Endothelial cell of umbilical vein (primary cell): Measurements from ENCODE around the gene C1QTNF2. TPM values are rescaled to one million over a fixed set of nuclear protein-coding genes. Genes with fewer than 3 reads are reported as not detected.

Experiments used
- BruUV-seq: library from RNA; stranded (reverse); fragments of 400-500 nt; replicated peaks from 2 replicates; lab custom pipeline; 2021; lab: Mats Ljungman, UMichigan
- CTCF ChIA-PET: fragments of 300-600, 350-600 bp; sonication (Branson Sonifier 250); formaldehyde crosslinking; loops from one replicate; lab custom pipeline; 2021; ENCODE audit warnings: antibody characterized with exemption, inconsistent platforms; lab: Charles Lee
- POLR2A ChIA-PET: fragments of 300-600, 350-600 bp; sonication (Branson Sonifier 250); formaldehyde crosslinking; loops from one replicate; lab custom pipeline; 2021; ENCODE audit warnings: antibody characterized with exemption, inconsistent platforms; lab: Charles Lee
- DNase-seq: peaks from one replicate; pipeline ENCODE4 v3.0.0-alpha.2; 2011; ENCODE audit warnings: low read depth, low spot score
- FAIRE-seq: peaks from 2 replicates; lab custom pipeline; 2011; peaks lifted over from hg19 to GRCh38; lab: Jason Lieb, UNC
- H2AFZ ChIP-seq: 2 replicates; pipeline ENCODE4 v1.6.0; 2012; ENCODE audit warnings: low read depth, low read length, control low read depth, inconsistent platforms
- H3K27ac ChIP-seq: 2 replicates; pipeline ENCODE4 v1.5.1; 2011; ENCODE audit warnings: low read depth, mild to moderate bottlenecking, control low read depth, low read length, moderate library complexity; ENCODE audit not compliant: insufficient read depth
- H3K27me3 ChIP-seq, 2 experiments: 2 replicates each; pipeline versions ENCODE4 v1.6.0 to v1.6.1; 2011; ENCODE audit warnings: low read length in 2 of 2, mixed read lengths in 1 of 2; ENCODE audit not compliant: control insufficient read depth in 2 of 2, insufficient read depth in 2 of 2
- H3K36me3 ChIP-seq, 2 experiments: 2 replicates in 1 of 2; 3 replicates in 1 of 2; pipeline ENCODE4 v1.5.1; 2011; ENCODE audit warnings: low read length in 2 of 2, mild to moderate bottlenecking in 1 of 2, moderate library complexity in 1 of 2; ENCODE audit not compliant: control insufficient read depth in 2 of 2, insufficient read depth in 2 of 2; ENCODE audit errors: extremely low read depth in 1 of 2
- H3K4me1 ChIP-seq: 3 replicates; pipeline ENCODE4 v1.5.1; 2011; ENCODE audit warnings: mild to moderate bottlenecking, low read length; ENCODE audit not compliant: control insufficient read depth, insufficient read depth; ENCODE audit errors: extremely low read depth
- H3K4me2 ChIP-seq: 2 replicates; pipeline ENCODE4 v1.6.1; 2011; ENCODE audit warnings: low read length, control low read depth, mixed read lengths; ENCODE audit not compliant: insufficient read depth
- H3K4me3 ChIP-seq, 3 experiments: fragments of 200-600 bp in 1 of 3; sonication (generic), shearing (Covaris generic) in 1 of 3; replicated peaks in 1 of 3; 2 replicates each; pipeline ENCODE4 v1.5.1; 2011 to 2016; ENCODE audit warnings: control low read depth in 3 of 3, low read length in 3 of 3, mild to moderate bottlenecking in 2 of 3, inconsistent platforms in 1 of 3, low read depth in 1 of 3, moderate library complexity in 1 of 3; ENCODE audit not compliant: insufficient read depth in 1 of 3
- H3K79me2 ChIP-seq: 2 replicates; pipeline ENCODE4 v1.6.0; 2012; ENCODE audit warnings: low read length, inconsistent platforms; ENCODE audit not compliant: control insufficient read depth, insufficient read depth
- H3K9ac ChIP-seq: replicated peaks from 2 replicates; pipeline ENCODE3; 2011; ENCODE audit warnings: low read length, control low read depth; ENCODE audit not compliant: insufficient read depth; ENCODE audit errors: extremely low read depth
- H3K9me1 ChIP-seq: replicated peaks from 3 replicates; pipeline ENCODE4 v1.6.0; 2011; ENCODE audit warnings: mild to moderate bottlenecking, low read length; ENCODE audit not compliant: control insufficient read depth, insufficient read depth; ENCODE audit errors: extremely low read depth
- H3K9me3 ChIP-seq: replicated peaks from 2 replicates; pipeline ENCODE4 v1.5.1; 2012; ENCODE audit warnings: low read length, inconsistent platforms; ENCODE audit not compliant: control insufficient read depth, insufficient read depth
- H4K20me1 ChIP-seq: replicated peaks from 2 replicates; pipeline ENCODE3; 2011; ENCODE audit warnings: mild to moderate bottlenecking, low read length; ENCODE audit not compliant: control insufficient read depth, insufficient read depth; ENCODE audit errors: extremely low read depth
- CTCF ChIP-seq, 2 donors: IDR thresholded peaks; 1 replicate in 1 of 2; 2 replicates in 1 of 2; pipeline ENCODE4 v1.5.1; 2011; ENCODE audit warnings: low read length in 2 of 2, mild to moderate bottlenecking in 2 of 2, moderate library complexity in 2 of 2, control low read depth in 1 of 2, inconsistent platforms in 1 of 2, low read depth in 1 of 2; ENCODE audit not compliant: insufficient read depth in 1 of 2; ENCODE audit errors: extremely low read depth in 1 of 2
- EZH2 ChIP-seq: IDR thresholded peaks from 2 replicates; pipeline ENCODE4 v1.6.1; 2012; ENCODE audit warnings: borderline replicate concordance, low read depth, mild to moderate bottlenecking, moderate library complexity, low read length, inconsistent platforms; ENCODE audit not compliant: severe bottlenecking
- FOS ChIP-seq: IDR thresholded peaks from 2 replicates; pipeline ENCODE4 v1.6.1; 2011; ENCODE audit warnings: mild to moderate bottlenecking, low read length, moderate library complexity, borderline replicate concordance; ENCODE audit not compliant: insufficient read depth
- GATA2 ChIP-seq: IDR thresholded peaks from 2 replicates; pipeline ENCODE4 v1.7.0; 2011; ENCODE audit warnings: low read depth, mild to moderate bottlenecking, moderate library complexity, mixed read lengths, low read length; ENCODE audit not compliant: insufficient read length, insufficient read depth
- JUN ChIP-seq: IDR thresholded peaks from 2 replicates; pipeline ENCODE4 v1.6.1; 2011; ENCODE audit warnings: borderline replicate concordance, low read depth; ENCODE audit not compliant: insufficient read length, insufficient read depth
- MYC ChIP-seq: IDR thresholded peaks from one replicate; pipeline ENCODE4 v1.6.1; 2011; ENCODE audit warnings: mild to moderate bottlenecking, low read depth, low read length
- POLR2A ChIP-seq: IDR thresholded peaks from 2 replicates; pipeline ENCODE4 v1.6.1; 2012; ENCODE audit warnings: low read depth, mild to moderate bottlenecking, control low read depth, low read length
- POLR2AphosphoS5 ChIP-seq: IDR thresholded peaks from 2 replicates; pipeline ENCODE4 v1.6.1; 2012; ENCODE audit warnings: low read depth, mild to moderate bottlenecking, control low read depth, low read length, moderate library complexity; ENCODE audit not compliant: insufficient read depth
- dilution Hi-C: fragments of 300-500 bp; cut with MboI; formaldehyde crosslinking; loops from one replicate; pipeline ENCODE4 v1.15.0; 2019; ENCODE audit warnings: low sequenced_read_pairs; ENCODE audit not compliant: extremely low pct_ligation_motif_present
- intact Hi-C: fragments of 100-400 bp; cut with micrococcal nuclease; formaldehyde crosslinking; loops from one replicate; pipeline ENCODE4 v1.10.0; 2022
- polyA plus RNA-seq, 4 experiments: library from polyadenylated mRNA; depleted of rRNA in 3 of 4; stranded (reverse) in 3 of 4; unstranded in 1 of 4; fragments of >200 nt; gene quantifications; 2 replicates each; pipeline versions ENCODE4 v1.2.1 to v1.2.3, GENCODE V29; 2011 to 2012; ENCODE audit warnings: missing spikeins in 1 of 4
- total RNA-seq: library from RNA; stranded (reverse); gene quantifications from 2 replicates; pipeline ENCODE4 v1.2.3, GENCODE V29; 2021
- TF ChIP-seq, protein P1 (sequence below): IDR thresholded peaks from 2 replicates; pipeline ENCODE4 v1.6.1; 2011; ENCODE audit not compliant: insufficient read depth, insufficient read length

The C1QTNF2 gene
- total and polyA plus RNA-seq, 2 donors (not counting 3 experiments of a cell fraction or from before 2014, with no cell fraction given), result 0.52 to 0.53 TPM

- Histone ChIP-seq H3K27me3 (no peaks in the 10 kb centered on the region), H3K4me3 (peak overlapping the region in 2 of 3 experiments; percentile 57 to 84), H3K9me3 (no peaks in the 10 kb centered on the region), H3K36me3 (peaks cover 6 to 7% of the 10 kb centered on the region in 2 experiments), H4K20me1 (no peaks in the 10 kb centered on the region), H3K27ac (peak overlapping the region; percentile 77), H3K79me2 (peaks cover 15% of the 10 kb centered on the region), H3K9me1 (no peaks in the 10 kb centered on the region), H3K4me2 (peak overlapping the region; percentile 77), H3K4me1 (peaks cover 9% of the 10 kb centered on the region), H3K9ac (peak overlapping the region; percentile 93), H2AFZ (no peak overlapping the region)
- intact Hi-C loops, result loop anchor here (10.0 kb wide), 2 partner anchors 1114 to 1194 kb away; partner anchors contain the start of gene RNF145
- ChIA-PET CTCF (interaction anchor here (0.7 to 1.7 kb wide), 2 partner anchors 8 to 377 kb away, joined by 3 to 17 read pairs; no protein-coding TSS in a partner anchor), POLR2A (no interaction called here)
- dilution Hi-C loops, result no loop called here
- BruUV-seq, result no TSS peak
- TF ChIP-seq, protein P1, sequence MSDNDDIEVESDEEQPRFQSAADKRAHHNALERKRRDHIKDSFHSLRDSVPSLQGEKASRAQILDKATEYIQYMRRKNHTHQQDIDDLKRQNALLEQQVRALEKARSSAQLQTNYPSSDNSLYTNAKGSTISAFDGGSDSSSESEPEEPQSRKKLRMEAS, result no peak
- TF ChIP-seq POLR2AphosphoS5 (no peak), POLR2A (no peak), CTCF (IDR thresholded peaks at IDR 0.05; ENCODE audit: extremely low read depth in 1 of 2, insufficient read depth in 1 of 2, low read depth in 1 of 2, low read length in 2 of 2) (no peak), JUN (no peak)
- DNase-seq (no peak), FAIRE-seq (peak; percentile 8)
These were observed 28.4 kb upstream of the C1QTNF2 start for GRCh38 chr5:160398806-160399205.

DNA sequence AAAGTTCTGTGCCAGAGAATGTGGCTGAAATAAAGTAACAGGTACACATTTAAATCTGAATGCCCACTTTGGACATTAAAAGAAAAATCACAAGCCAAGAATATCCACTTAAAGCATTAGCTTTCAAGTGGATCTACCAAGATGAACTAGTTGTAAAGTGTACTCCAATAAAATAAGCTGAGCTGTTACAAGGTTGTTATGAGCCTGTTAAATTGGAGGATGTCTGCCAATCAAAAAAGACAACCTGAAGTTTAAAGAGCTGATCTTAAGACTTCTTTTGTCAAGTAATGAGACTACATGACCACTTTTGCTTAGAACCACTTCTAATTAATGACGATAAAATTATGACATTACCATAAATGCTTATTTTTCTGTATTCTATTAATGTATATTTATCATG, 27.1 kb upstream of the C1QTNF2 start:
- H3K4me2 ChIP-seq, result no peak overlapping the region
- POLR2A ChIA-PET, result no interaction called here
- BruUV-seq, result no TSS peak

More for the DNA sequence above, 27.1 kb upstream of the C1QTNF2 start:
- H3K9me1 ChIP-seq, result no peaks in the 10 kb centered on the region
- peaks cover 9% of the 10 kb centered on the region for H3K4me1 ChIP-seq
- no peaks in the 10 kb centered on the region for H3K9me3 ChIP-seq
- H2AFZ ChIP-seq, result no peak overlapping the region
- FAIRE-seq, result no peak
- no peaks in the 10 kb centered on the region for H4K20me1 ChIP-seq
- intact Hi-C loops (loop anchor here (10.0 kb wide), 2 partner anchors 1113 to 1193 kb away; partner anchors contain the start of gene RNF145), dilution Hi-C loops (no loop called here)
- H3K27me3 ChIP-seq, result no peaks in the 10 kb centered on the region
- TF ChIP-seq FOS (no peak), MYC (no peak), JUN (no peak), POLR2AphosphoS5 (no peak), POLR2A (no peak), EZH2 (no peak), CTCF (IDR thresholded peaks at IDR 0.05; ENCODE audit: extremely low read depth in 1 of 2, insufficient read depth in 1 of 2, low read depth in 1 of 2, low read length in 2 of 2) (no peak), GATA2 (no peak)
- TF ChIP-seq, protein P1, result no peak
- no peak overlapping the region for H3K9ac ChIP-seq
- CTCF ChIA-PET, result interaction anchor here (1.1 kb wide), 1 partner anchor 376 kb away, joined by 4 read pairs; no protein-coding TSS in a partner anchor
- no peak overlapping the region for H3K4me3 ChIP-seq
- H3K79me2 ChIP-seq, result peaks cover 15% of the 10 kb centered on the region
- peaks cover 2% of the 10 kb centered on the region in 2 experiments for H3K36me3 ChIP-seq
- H3K27ac ChIP-seq, result no peak overlapping the region
- no peak for DNase-seq
